ENCODE results near the gene FAM221B.
A peak's percentile ranks its signal among the peaks of the same experiment; 100 is the strongest.

FAM221B gene

DNA sequence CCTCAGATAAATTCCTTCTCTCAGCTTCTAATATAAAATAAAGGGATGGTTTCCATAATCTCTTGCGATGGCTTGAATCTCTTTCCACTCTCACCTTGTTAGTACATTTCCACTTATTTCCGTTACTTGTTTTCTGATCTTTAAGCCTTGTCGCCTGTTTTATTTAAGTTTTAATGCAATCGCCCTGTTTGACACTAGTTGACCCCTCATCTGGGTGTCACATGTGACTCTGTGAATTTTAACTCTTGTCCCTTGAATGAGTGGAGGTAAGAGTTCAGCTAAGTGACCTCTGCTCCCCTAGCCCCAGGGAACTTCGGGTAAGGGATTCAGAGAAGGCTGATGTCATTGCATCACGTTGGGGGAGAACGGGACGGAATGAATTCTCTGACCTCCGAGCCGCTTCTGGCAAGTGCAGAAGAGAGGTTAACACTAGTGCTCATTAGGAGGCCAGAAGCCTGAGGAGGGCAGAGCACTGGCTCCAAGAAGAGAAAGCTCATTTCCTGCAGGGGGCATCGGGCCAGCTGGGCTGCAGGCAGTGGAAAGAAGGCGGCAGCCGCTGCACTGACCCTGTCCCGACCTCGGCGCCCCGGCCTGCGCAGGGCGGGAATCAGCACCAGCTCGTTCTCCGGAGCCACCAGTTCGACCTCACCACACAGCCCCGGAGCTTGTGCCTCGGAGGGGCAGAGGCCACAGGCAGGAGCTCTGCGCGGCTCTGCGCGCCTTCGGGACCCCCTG lies 14.3 kb downstream of the FAM221B start:
- POLR2A ChIA-PET, result no interaction called here
- CTCF ChIA-PET, result interaction anchor here (0.6 to 5.1 kb wide), 19 partner anchors 8 to 132 kb away, joined by 3 to 56 read pairs (median 3); partner anchors contain the start of genes CREB3, NPR2 and TLN1
- peak; percentile 54 to 75 (median 67) for DNase-seq

DNA sequence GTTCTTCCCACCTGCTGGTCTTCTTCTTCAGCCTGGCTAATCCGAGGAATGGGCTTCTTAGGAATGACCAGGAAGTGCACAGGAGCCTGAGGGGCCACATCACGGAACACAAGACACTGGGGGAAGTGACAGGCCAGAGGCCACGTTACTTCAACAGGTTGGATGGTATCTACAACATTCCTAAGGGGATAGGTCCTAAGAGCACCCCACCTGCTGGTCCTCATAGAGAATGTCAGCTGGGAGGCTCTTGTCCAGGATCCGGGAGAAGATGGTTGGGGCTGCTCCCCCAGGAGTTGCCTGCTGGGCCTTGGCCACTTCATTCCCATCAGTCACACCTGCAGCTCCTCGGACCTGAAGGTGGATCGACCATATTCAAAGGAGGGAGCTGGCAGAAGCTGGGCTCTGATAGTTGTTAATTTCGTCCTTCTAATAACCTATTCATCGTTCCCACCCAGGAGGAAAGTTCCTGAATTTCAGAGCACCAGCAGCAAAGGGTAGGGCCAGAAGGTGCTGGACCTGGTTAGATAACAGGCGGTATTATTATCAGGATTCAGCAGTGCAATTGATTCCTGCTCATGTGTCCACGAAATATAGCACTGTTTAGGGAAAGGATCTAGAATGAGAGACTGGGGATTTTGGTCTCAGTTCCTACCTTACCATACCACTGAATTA lies 15.0 kb downstream of the FAM221B start:
- Histone ChIP-seq H3K36me3 (ENCODE audit: control insufficient read depth in 4 of 4, insufficient read depth in 4 of 4, low read length in 3 of 4) (peaks cover 2 to 11% (median 9%) of the 10 kb centered on the region in 4 experiments), H3K4me1 (ENCODE audit: control extremely low read depth in 1 of 4, control insufficient read depth in 4 of 4, insufficient read depth in 4 of 4, low read length in 3 of 4) (peaks cover 17 to 42% (median 33%) of the 10 kb centered on the region in 4 experiments), H3K4me3 (ENCODE audit: control insufficient read depth in 1 of 7, extremely low read depth in 1 of 7, insufficient read depth in 4 of 7, low read depth in 2 of 7, low read length in 6 of 7) (peak overlapping the region in 3 of 7 experiments; percentile 82 to 95 (median 84)), H3K27me3 (replicated peaks in 2 of 5; ENCODE audit: control insufficient read depth in 4 of 5, insufficient read depth in 5 of 5, low read length in 4 of 5) (no peaks in the 10 kb centered on the region), H3K27ac (ENCODE audit: insufficient read depth in 1 of 2, low read depth in 1 of 2, low read length in 2 of 2, poor library complexity in 1 of 2, severe bottlenecking in 2 of 2) (peak overlapping the region in 1 of 2 experiments; percentile 83), H3K9me3 (ENCODE audit: control extremely low read depth in 1 of 5, control insufficient read depth in 4 of 5, insufficient read depth in 2 of 5, low read depth in 1 of 5, low read length in 4 of 5) (no peaks in the 10 kb centered on the region)
- ChIA-PET CTCF (interaction anchor here (0.6 to 5.1 kb wide), 20 partner anchors 8 to 132 kb away, joined by 3 to 56 read pairs (median 4); partner anchors contain the start of genes CREB3, NPR2 and TLN1), POLR2A (no interaction called here)
- no peak for DNase-seq
- 84% methylated on average over 8 of the region's 10 CpGs for WGBS (ENCODE audit: insufficient coverage)

More for the DNA sequence above, 14.3 kb downstream of the FAM221B start:
- H3K27ac ChIP-seq (ENCODE audit: insufficient read depth in 1 of 2, low read depth in 1 of 2, low read length in 2 of 2, poor library complexity in 1 of 2, severe bottlenecking in 2 of 2), result peak overlapping the region in 1 of 2 experiments; percentile 83
- H3K4me3 ChIP-seq (ENCODE audit: control insufficient read depth in 1 of 7, extremely low read depth in 1 of 7, insufficient read depth in 4 of 7, low read depth in 2 of 7, low read length in 6 of 7), result peak overlapping the region; percentile 79 to 95 (median 84)
- 12% methylated on average over 25 of the region's 29 CpGs for WGBS (ENCODE audit: insufficient coverage)
- H3K9me3 ChIP-seq (ENCODE audit: control extremely low read depth in 1 of 5, control insufficient read depth in 4 of 5, insufficient read depth in 2 of 5, low read depth in 1 of 5, low read length in 4 of 5), result no peaks in the 10 kb centered on the region
- peaks cover 17 to 42% (median 33%) of the 10 kb centered on the region in 4 experiments for H3K4me1 ChIP-seq (ENCODE audit: control extremely low read depth in 1 of 4, control insufficient read depth in 4 of 4, insufficient read depth in 4 of 4, low read length in 3 of 4)
- no peaks in the 10 kb centered on the region for H3K27me3 ChIP-seq (replicated peaks in 2 of 5; ENCODE audit: control insufficient read depth in 4 of 5, insufficient read depth in 5 of 5, low read length in 4 of 5)
- peaks cover 2 to 4% (median 3%) of the 10 kb centered on the region in 4 experiments for H3K36me3 ChIP-seq (ENCODE audit: control insufficient read depth in 4 of 4, insufficient read depth in 4 of 4, low read length in 3 of 4)

DNA sequence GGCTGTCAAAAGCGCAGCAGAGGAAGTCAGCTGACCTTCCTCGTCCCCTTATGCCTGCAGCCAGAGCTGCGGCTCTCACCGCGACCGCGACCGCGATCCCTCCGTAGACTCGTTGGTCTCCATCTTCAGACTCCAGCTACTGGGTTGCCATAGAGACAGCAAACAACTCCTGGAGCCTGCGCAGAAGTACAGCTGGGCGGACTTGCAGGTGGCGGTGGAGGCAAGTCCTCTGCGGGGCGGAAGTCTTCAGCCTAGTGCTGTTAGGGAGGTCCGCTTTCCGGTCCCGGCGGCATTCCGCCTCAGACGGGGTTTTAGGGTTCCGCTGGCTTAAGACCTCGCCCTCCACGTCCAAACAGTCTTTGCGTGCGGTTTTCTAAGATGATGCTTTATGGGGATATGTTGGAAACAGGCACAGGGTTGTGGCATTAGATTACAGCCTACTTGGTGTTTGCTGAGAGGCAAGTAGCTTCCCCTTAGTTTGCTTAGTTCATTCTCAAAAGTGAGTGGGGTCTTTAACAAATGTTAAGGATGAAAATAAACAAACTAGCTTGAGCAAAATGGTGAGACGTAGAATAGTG lies 16.4 kb downstream of the FAM221B start, which contains the start of gene SPAG8:
Gene SPAG8 (minus strand): TSS at position 238 of the 578 bp plus-strand sequence. CDS start 115 bp downstream, at position 123.
- H3K27ac ChIP-seq (ENCODE audit: insufficient read depth in 1 of 2, low read depth in 1 of 2, low read length in 2 of 2, poor library complexity in 1 of 2, severe bottlenecking in 2 of 2), result peak within 1 kb of the TSS in 1 of 2 experiments; percentile 65
- H3K4me3 ChIP-seq (ENCODE audit: control insufficient read depth in 1 of 7, extremely low read depth in 1 of 7, insufficient read depth in 4 of 7, low read depth in 2 of 7, low read length in 6 of 7), result peak within 1 kb of the TSS; percentile 11 to 79 (median 62)
- POLR2A ChIA-PET, result interaction anchor here (1.0 to 1.3 kb wide), 2 partner anchors 80 to 84 kb away, joined by 4 read pairs; partner anchors contain the start of genes CREB3 and TLN1
- CTCF ChIA-PET, result interaction anchor here (0.7 to 5.1 kb wide), 19 partner anchors 8 to 105 kb away, joined by 3 to 56 read pairs (median 5); partner anchors contain the start of genes CREB3, MSMP, NPR2 and TLN1
- H3K4me1 ChIP-seq (ENCODE audit: control extremely low read depth in 1 of 4, control insufficient read depth in 4 of 4, insufficient read depth in 4 of 4, low read length in 3 of 4), result peaks cover 17 to 42% (median 33%) of the 10 kb centered on the region in 4 experiments
- WGBS (ENCODE audit: insufficient coverage), result 0% methylated on average over 25 of the region's 28 CpGs
- H3K9me3 ChIP-seq (ENCODE audit: control extremely low read depth in 1 of 5, control insufficient read depth in 4 of 5, insufficient read depth in 2 of 5, low read depth in 1 of 5, low read length in 4 of 5), result no peaks in the 10 kb centered on the region
- DNase-seq, result peak; percentile 99 to 100 (median 99)
- H3K36me3 ChIP-seq (ENCODE audit: control insufficient read depth in 4 of 4, insufficient read depth in 4 of 4, low read length in 3 of 4), result peaks cover 4 to 22% (median 17%) of the 10 kb centered on the region in 4 experiments
- H3K27me3 ChIP-seq (replicated peaks in 2 of 5; ENCODE audit: control insufficient read depth in 4 of 5, insufficient read depth in 5 of 5, low read length in 4 of 5), result no peaks in the 10 kb centered on the region

DNA sequence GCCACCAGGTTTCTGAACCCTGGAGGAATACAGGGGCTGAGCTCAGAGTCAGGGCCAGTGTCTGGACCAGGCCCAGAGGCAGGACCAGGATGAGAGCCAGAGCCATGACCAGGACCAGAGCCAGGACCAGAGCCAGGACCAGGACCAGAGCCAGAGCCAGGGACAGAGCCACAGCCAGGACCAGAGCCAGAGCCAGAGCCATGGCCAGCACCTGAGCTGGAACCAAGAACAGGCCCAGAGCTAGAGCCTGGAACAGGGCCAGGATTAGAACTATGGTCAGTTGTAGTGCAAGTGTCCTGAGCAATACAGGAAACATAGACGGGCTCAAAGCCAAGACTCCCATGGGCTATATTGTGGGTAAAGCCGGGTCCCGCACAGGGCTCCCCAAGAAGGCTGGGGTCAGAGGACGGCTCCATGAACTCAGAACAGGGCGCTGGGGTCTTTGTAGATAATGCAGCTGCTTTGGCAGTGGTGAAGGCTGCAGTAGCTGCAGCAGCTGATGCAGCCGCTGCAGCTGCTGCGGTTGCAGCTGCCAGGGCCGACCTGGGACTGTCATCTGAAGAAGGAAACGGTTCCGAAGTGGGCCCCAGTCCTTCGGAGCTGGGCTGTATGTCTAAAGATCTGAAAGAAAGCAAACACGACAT lies 17.0 kb downstream of the FAM221B start:
- ChIA-PET CTCF (interaction anchor here (0.8 to 5.1 kb wide), 15 partner anchors 10 to 84 kb away, joined by 3 to 56 read pairs (median 4); partner anchors contain the start of genes CREB3, MSMP, NPR2 and TLN1), POLR2A (interaction anchor here (1.0 to 1.3 kb wide), 2 partner anchors 79 to 83 kb away, joined by 4 read pairs; partner anchors contain the start of genes CREB3 and TLN1)
- Histone ChIP-seq H3K9me3 (ENCODE audit: control extremely low read depth in 1 of 5, control insufficient read depth in 4 of 5, insufficient read depth in 2 of 5, low read depth in 1 of 5, low read length in 4 of 5) (no peaks in the 10 kb centered on the region), H3K27me3 (replicated peaks in 2 of 5; ENCODE audit: control insufficient read depth in 4 of 5, insufficient read depth in 5 of 5, low read length in 4 of 5) (no peaks in the 10 kb centered on the region), H3K4me3 (ENCODE audit: control insufficient read depth in 1 of 7, extremely low read depth in 1 of 7, insufficient read depth in 4 of 7, low read depth in 2 of 7, low read length in 6 of 7) (peak overlapping the region; percentile 11 to 79 (median 62)), H3K27ac (ENCODE audit: insufficient read depth in 1 of 2, low read depth in 1 of 2, low read length in 2 of 2, poor library complexity in 1 of 2, severe bottlenecking in 2 of 2) (peak overlapping the region in 1 of 2 experiments; percentile 47), H3K4me1 (ENCODE audit: control extremely low read depth in 1 of 4, control insufficient read depth in 4 of 4, insufficient read depth in 4 of 4, low read length in 3 of 4) (peaks cover 17 to 42% (median 33%) of the 10 kb centered on the region in 4 experiments), H3K36me3 (ENCODE audit: control insufficient read depth in 4 of 4, insufficient read depth in 4 of 4, low read length in 3 of 4) (peaks cover 4 to 26% (median 19%) of the 10 kb centered on the region in 4 experiments)
- WGBS (ENCODE audit: insufficient coverage), result 21% methylated on average over 12 of the region's 12 CpGs
- no peak for DNase-seq

DNA sequence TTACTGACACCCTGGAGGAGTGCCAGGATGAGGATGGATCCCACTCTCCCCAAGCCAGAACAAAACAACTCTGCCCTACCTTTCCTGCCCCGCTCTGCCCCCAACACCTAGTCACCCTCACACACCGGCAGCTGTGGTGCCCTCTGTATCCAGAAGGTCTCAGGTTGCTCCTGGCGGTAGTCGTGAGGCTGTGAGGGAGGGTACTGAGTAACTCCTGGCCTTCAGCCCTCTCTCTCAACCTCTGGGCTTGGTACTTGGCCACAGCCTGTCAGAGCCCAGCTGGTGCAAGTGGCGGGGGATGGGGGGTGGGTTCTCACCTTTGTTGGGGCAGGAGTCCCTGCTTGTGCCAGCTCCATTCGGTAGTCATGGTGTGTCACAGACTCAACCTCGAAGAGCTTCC lies 18.4 kb downstream of the FAM221B start:
- Histone ChIP-seq H3K4me3 (ENCODE audit: control insufficient read depth in 1 of 7, extremely low read depth in 1 of 7, insufficient read depth in 4 of 7, low read depth in 2 of 7, low read length in 6 of 7) (no peak overlapping the region), H3K36me3 (ENCODE audit: control insufficient read depth in 4 of 4, insufficient read depth in 4 of 4, low read length in 3 of 4) (peaks cover 4 to 39% (median 26%) of the 10 kb centered on the region in 4 experiments), H3K27ac (ENCODE audit: insufficient read depth in 1 of 2, low read depth in 1 of 2, low read length in 2 of 2, poor library complexity in 1 of 2, severe bottlenecking in 2 of 2) (no peak overlapping the region), H3K4me1 (ENCODE audit: control extremely low read depth in 1 of 4, control insufficient read depth in 4 of 4, insufficient read depth in 4 of 4, low read length in 3 of 4) (peaks cover 17 to 40% (median 33%) of the 10 kb centered on the region in 4 experiments), H3K27me3 (replicated peaks in 2 of 5; ENCODE audit: control insufficient read depth in 4 of 5, insufficient read depth in 5 of 5, low read length in 4 of 5) (no peaks in the 10 kb centered on the region), H3K9me3 (ENCODE audit: control extremely low read depth in 1 of 5, control insufficient read depth in 4 of 5, insufficient read depth in 2 of 5, low read depth in 1 of 5, low read length in 4 of 5) (no peaks in the 10 kb centered on the region)
- DNase-seq, result no peak
- 84% methylated on average over 5 of the region's 7 CpGs for WGBS (ENCODE audit: insufficient coverage)
- POLR2A ChIA-PET, result no interaction called here
- CTCF ChIA-PET, result interaction anchor here (1.2 to 5.1 kb wide), 3 partner anchors 18 to 22 kb away, joined by 3 to 24 read pairs (median 4); partner anchors contain the start of gene NPR2

DNA sequence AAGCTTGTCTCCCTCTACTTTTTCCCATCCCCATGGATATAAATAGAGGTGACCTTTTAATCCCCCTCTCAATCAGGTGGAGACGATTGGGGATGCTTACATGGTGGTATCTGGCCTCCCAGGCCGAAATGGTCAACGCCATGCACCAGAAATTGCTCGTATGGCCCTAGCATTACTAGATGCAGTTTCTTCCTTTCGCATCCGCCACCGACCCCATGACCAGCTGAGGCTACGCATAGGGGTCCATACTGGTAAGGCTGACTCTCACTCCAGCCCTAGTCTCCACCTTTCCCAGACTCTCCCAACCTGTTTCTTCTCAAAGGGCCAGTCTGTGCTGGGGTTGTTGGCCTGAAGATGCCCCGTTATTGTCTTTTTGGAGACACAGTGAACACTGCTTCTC lies 20.1 kb downstream of the FAM221B start:
- no peak overlapping the region for H3K27ac ChIP-seq (ENCODE audit: insufficient read depth in 1 of 2, low read depth in 1 of 2, low read length in 2 of 2, poor library complexity in 1 of 2, severe bottlenecking in 2 of 2)
- H3K27me3 ChIP-seq (replicated peaks in 2 of 5; ENCODE audit: control insufficient read depth in 4 of 5, insufficient read depth in 5 of 5, low read length in 4 of 5), result no peaks in the 10 kb centered on the region
- H3K36me3 ChIP-seq (ENCODE audit: control insufficient read depth in 4 of 4, insufficient read depth in 4 of 4, low read length in 3 of 4), result peaks cover 4 to 41% (median 26%) of the 10 kb centered on the region in 4 experiments
- WGBS (ENCODE audit: insufficient coverage), result 99% methylated on average over 9 of the region's 9 CpGs
- H3K4me1 ChIP-seq (ENCODE audit: control extremely low read depth in 1 of 4, control insufficient read depth in 4 of 4, insufficient read depth in 4 of 4, low read length in 3 of 4), result peaks cover 10 to 27% (median 23%) of the 10 kb centered on the region in 4 experiments
- DNase-seq, result no peak
- no peak overlapping the region for H3K4me3 ChIP-seq (ENCODE audit: control insufficient read depth in 1 of 7, extremely low read depth in 1 of 7, insufficient read depth in 4 of 7, low read depth in 2 of 7, low read length in 6 of 7)
- CTCF ChIA-PET, result interaction anchor here (1.2 to 1.8 kb wide), 3 partner anchors 10 to 19 kb away, joined by 3 to 10 read pairs (median 4); no protein-coding TSS in a partner anchor
- no peaks in the 10 kb centered on the region for H3K9me3 ChIP-seq (ENCODE audit: control extremely low read depth in 1 of 5, control insufficient read depth in 4 of 5, insufficient read depth in 2 of 5, low read depth in 1 of 5, low read length in 4 of 5)
- POLR2A ChIA-PET, result no interaction called here
